Measurements from ENCODE around the gene CARMIL1.

Gene CARMIL1

GRCh38 chr6:25341923-25342619 lies 62.9 kb downstream of the CARMIL1 start:
- peaks cover 3% of the 10 kb centered on the region for H3K4me1 ChIP-seq
- no peaks in the 10 kb centered on the region for H3K27me3 ChIP-seq (ENCODE audit: control insufficient read depth, insufficient read depth, low read length)
- TF ChIP-seq, protein P1, sequence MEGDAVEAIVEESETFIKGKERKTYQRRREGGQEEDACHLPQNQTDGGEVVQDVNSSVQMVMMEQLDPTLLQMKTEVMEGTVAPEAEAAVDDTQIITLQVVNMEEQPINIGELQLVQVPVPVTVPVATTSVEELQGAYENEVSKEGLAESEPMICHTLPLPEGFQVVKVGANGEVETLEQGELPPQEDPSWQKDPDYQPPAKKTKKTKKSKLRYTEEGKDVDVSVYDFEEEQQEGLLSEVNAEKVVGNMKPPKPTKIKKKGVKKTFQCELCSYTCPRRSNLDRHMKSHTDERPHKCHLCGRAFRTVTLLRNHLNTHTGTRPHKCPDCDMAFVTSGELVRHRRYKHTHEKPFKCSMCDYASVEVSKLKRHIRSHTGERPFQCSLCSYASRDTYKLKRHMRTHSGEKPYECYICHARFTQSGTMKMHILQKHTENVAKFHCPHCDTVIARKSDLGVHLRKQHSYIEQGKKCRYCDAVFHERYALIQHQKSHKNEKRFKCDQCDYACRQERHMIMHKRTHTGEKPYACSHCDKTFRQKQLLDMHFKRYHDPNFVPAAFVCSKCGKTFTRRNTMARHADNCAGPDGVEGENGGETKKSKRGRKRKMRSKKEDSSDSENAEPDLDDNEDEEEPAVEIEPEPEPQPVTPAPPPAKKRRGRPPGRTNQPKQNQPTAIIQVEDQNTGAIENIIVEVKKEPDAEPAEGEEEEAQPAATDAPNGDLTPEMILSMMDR (IDR thresholded peaks at IDR 0.05): no peak
- no peak overlapping the region for H2AFZ ChIP-seq
- no peak overlapping the region for H3K4me3 ChIP-seq (ENCODE audit: low read depth, low read length)
- H3K79me2 ChIP-seq: peaks cover 17% of the 10 kb centered on the region
- no peaks in the 10 kb centered on the region for H3K9me3 ChIP-seq (ENCODE audit: control insufficient read depth, low read length)
- H3K4me2 ChIP-seq (ENCODE audit: low read length): no peak overlapping the region
- no peaks in the 10 kb centered on the region for H3K36me3 ChIP-seq (ENCODE audit: control insufficient read depth, insufficient read depth, low read length)
- no peak overlapping the region for H3K9ac ChIP-seq
- H3K27ac ChIP-seq: no peak overlapping the region

GRCh38 chr6:25342802-25343201 lies 63.6 kb downstream of the CARMIL1 start:
- Histone ChIP-seq H3K27me3 (ENCODE audit: control insufficient read depth, insufficient read depth, low read length) (no peaks in the 10 kb centered on the region), H3K9ac (no peak overlapping the region), H3K9me3 (ENCODE audit: control insufficient read depth, low read length) (no peaks in the 10 kb centered on the region), H3K27ac (no peak overlapping the region), H2AFZ (no peak overlapping the region), H3K4me2 (ENCODE audit: low read length) (no peak overlapping the region), H3K79me2 (peaks cover 17% of the 10 kb centered on the region), H3K36me3 (ENCODE audit: control insufficient read depth, insufficient read depth, low read length) (no peaks in the 10 kb centered on the region), H3K4me3 (ENCODE audit: low read depth, low read length) (no peak overlapping the region), H3K4me1 (peaks cover 3% of the 10 kb centered on the region)
- TF ChIP-seq, protein P1 (IDR thresholded peaks at IDR 0.05): no peak

DNA sequence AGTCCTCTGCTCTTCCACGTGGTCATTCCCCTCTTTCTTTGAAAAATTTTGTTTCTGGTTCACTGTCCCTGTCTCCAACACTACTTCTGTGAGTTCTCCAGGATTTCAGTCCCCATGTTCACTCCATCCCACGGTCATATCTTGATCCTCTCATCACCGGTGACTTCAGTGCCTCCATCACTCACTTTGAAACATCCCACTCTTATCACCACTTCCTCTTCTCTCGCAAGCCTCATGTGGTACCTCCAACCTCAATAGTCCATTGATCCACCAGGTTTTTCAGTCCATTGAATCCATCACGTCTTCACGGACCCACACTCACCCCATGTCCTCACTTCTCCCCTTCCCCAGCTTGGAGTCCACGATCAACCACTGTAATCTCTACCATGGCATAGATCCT lies 64.8 kb downstream of the CARMIL1 start:
- Histone ChIP-seq H3K4me2 (ENCODE audit: low read length) (no peak overlapping the region), H3K9me3 (ENCODE audit: control insufficient read depth, low read length) (no peaks in the 10 kb centered on the region), H3K27ac (no peak overlapping the region), H3K4me1 (peaks cover 3% of the 10 kb centered on the region), H3K36me3 (ENCODE audit: control insufficient read depth, insufficient read depth, low read length) (no peaks in the 10 kb centered on the region), H3K9ac (no peak overlapping the region), H2AFZ (no peak overlapping the region), H3K27me3 (ENCODE audit: control insufficient read depth, insufficient read depth, low read length) (no peaks in the 10 kb centered on the region), H3K4me3 (ENCODE audit: low read depth, low read length) (no peak overlapping the region), H3K79me2 (peaks cover 16% of the 10 kb centered on the region)
- TF ChIP-seq, protein P1 (IDR thresholded peaks at IDR 0.05): no peak

GRCh38 chr6:25344827-25345226 lies 65.7 kb downstream of the CARMIL1 start:
- H3K27ac ChIP-seq: no peak overlapping the region
- peaks cover 3% of the 10 kb centered on the region for H3K4me1 ChIP-seq
- H3K9me3 ChIP-seq (ENCODE audit: control insufficient read depth, low read length): no peaks in the 10 kb centered on the region
- no peaks in the 10 kb centered on the region for H3K27me3 ChIP-seq (ENCODE audit: control insufficient read depth, insufficient read depth, low read length)
- H3K36me3 ChIP-seq (ENCODE audit: control insufficient read depth, insufficient read depth, low read length): no peaks in the 10 kb centered on the region
- no peak overlapping the region for H3K9ac ChIP-seq
- no peak overlapping the region for H3K4me2 ChIP-seq (ENCODE audit: low read length)
- H3K4me3 ChIP-seq (ENCODE audit: low read depth, low read length): no peak overlapping the region
- H2AFZ ChIP-seq: no peak overlapping the region
- peaks cover 12% of the 10 kb centered on the region for H3K79me2 ChIP-seq
- TF ChIP-seq, protein P1 (IDR thresholded peaks at IDR 0.05): no peak

DNA sequence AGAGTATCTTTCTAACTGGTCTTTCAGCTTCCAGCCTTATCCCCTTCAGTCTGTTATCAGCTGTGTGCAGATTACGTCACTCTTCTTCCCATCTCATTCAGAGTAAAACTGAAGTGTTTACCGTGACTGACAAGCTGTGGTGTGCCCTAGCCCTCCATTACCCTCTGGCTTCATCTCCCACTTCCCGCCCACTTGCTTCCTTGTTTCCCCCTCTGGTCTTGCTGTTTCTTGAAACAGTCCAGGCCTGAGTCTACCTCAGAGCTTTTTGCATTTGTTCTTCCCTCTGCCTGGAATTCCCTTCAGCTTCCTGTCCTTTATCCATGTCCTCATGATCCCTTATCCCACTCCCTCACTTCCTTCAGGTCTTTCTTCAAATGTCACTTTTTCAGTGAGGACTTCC lies 66.9 kb downstream of the CARMIL1 start:
- H3K4me2 ChIP-seq (ENCODE audit: low read length): no peak overlapping the region
- H3K27me3 ChIP-seq (ENCODE audit: control insufficient read depth, insufficient read depth, low read length): no peaks in the 10 kb centered on the region
- H3K4me1 ChIP-seq: peaks cover 3% of the 10 kb centered on the region
- no peak overlapping the region for H3K27ac ChIP-seq
- H3K9ac ChIP-seq: no peak overlapping the region
- TF ChIP-seq, protein P1 (IDR thresholded peaks at IDR 0.05): no peak
- H3K79me2 ChIP-seq: peaks cover 12% of the 10 kb centered on the region
- H3K36me3 ChIP-seq (ENCODE audit: control insufficient read depth, insufficient read depth, low read length): no peaks in the 10 kb centered on the region
- no peaks in the 10 kb centered on the region for H3K9me3 ChIP-seq (ENCODE audit: control insufficient read depth, low read length)
- H3K4me3 ChIP-seq (ENCODE audit: low read depth, low read length): no peak overlapping the region
- no peak overlapping the region for H2AFZ ChIP-seq
